ENCODE results near the gene CSRNP3. TPM values are rescaled to one million over a fixed set of nuclear protein-coding genes. Genes with fewer than 3 reads are reported as not detected.

Gene CSRNP3
- total and polyA plus RNA-seq, 7 donors, result 0.96 to 6.6 (median 3.9) TPM

GRCh38 chr2:165528691-165529090 lies 59.2 kb downstream of the CSRNP3 start:
- Histone ChIP-seq H3K27ac (no peak overlapping the region), H3K36me3 (no peaks in the 10 kb centered on the region), H3K4me3 (no peak overlapping the region), H3K4me1 (no peaks in the 10 kb centered on the region), H3K9me3 (no peaks in the 10 kb centered on the region), H3K27me3 (no peaks in the 10 kb centered on the region)
- TF ChIP-seq EP300 (IDR thresholded peaks at IDR 0.05), result no peak
- no peak for TF ChIP-seq CTCF (IDR thresholded peaks at IDR 0.05)
- TF ChIP-seq POLR2AphosphoS5 (IDR thresholded peaks at IDR 0.05), result no peak
- no peak for TF ChIP-seq POLR2A (IDR thresholded peaks at IDR 0.05)
- intact Hi-C loops (cut with DNase I), result no loop called here
- DNase-seq, result no peak
- 94 to 97% methylated on average over 4 of the region's 4 CpGs for whole genome bisulfite sequencing, 2 donors

GRCh38 chr2:165529130-165529529 lies 59.6 kb downstream of the CSRNP3 start:
- no peaks in the 10 kb centered on the region for H3K4me1 ChIP-seq
- H3K27ac ChIP-seq, result no peak overlapping the region
- no peak for DNase-seq
- 74 to 85% methylated on average over 3 of the region's 3 CpGs for WGBS, 2 donors
- intact Hi-C loops (cut with DNase I), result no loop called here
- H3K36me3 ChIP-seq, result no peaks in the 10 kb centered on the region
- no peaks in the 10 kb centered on the region for H3K27me3 ChIP-seq
- no peak overlapping the region for H3K4me3 ChIP-seq
- H3K9me3 ChIP-seq, result no peaks in the 10 kb centered on the region
- TF ChIP-seq POLR2A (IDR thresholded peaks at IDR 0.05) (no peak), POLR2AphosphoS5 (IDR thresholded peaks at IDR 0.05) (no peak), CTCF (IDR thresholded peaks at IDR 0.05) (no peak), EP300 (IDR thresholded peaks at IDR 0.05) (no peak)

- H3K4me1 ChIP-seq, result peaks cover 0 to 5% (median 0%) of the 10 kb centered on the region in 4 donors
- no peak overlapping the region for H3K4me3 ChIP-seq
- H3K36me3 ChIP-seq, result no peaks in the 10 kb centered on the region
- no peak overlapping the region for H3K27ac ChIP-seq
- WGBS, 2 donors, result 82 to 87% methylated on average over 1 of the region's 1 CpG
- no peak for DNase-seq
- intact Hi-C loops (cut with DNase I), result no loop called here
- no peak for TF ChIP-seq POLR2AphosphoS5 (IDR thresholded peaks at IDR 0.05)
- no peak for TF ChIP-seq EP300 (IDR thresholded peaks at IDR 0.05)
- no peak for TF ChIP-seq CTCF (IDR thresholded peaks at IDR 0.05)
- H3K9me3 ChIP-seq, result no peaks in the 10 kb centered on the region
- no peaks in the 10 kb centered on the region for H3K27me3 ChIP-seq
Measured at GRCh38 chr2:165533331-165533730, 63.8 kb downstream of the CSRNP3 start.

- DNase-seq, result no peak
- TF ChIP-seq EP300 (IDR thresholded peaks at IDR 0.05), result no peak
- no peak for TF ChIP-seq POLR2AphosphoS5 (IDR thresholded peaks at IDR 0.05)
- TF ChIP-seq POLR2A (IDR thresholded peaks at IDR 0.05), result no peak
- no peak for TF ChIP-seq CTCF (IDR thresholded peaks at IDR 0.05)
- no peak overlapping the region for H3K27ac ChIP-seq
- intact Hi-C loops (cut with DNase I), result no loop called here
- 65 to 87% methylated on average over 2 of the region's 2 CpGs for WGBS, 2 donors
- H3K4me1 ChIP-seq, result peaks cover 0 to 5% (median 0%) of the 10 kb centered on the region in 4 donors
- H3K27me3 ChIP-seq, result no peaks in the 10 kb centered on the region
- no peaks in the 10 kb centered on the region for H3K36me3 ChIP-seq
- no peaks in the 10 kb centered on the region for H3K9me3 ChIP-seq
- H3K4me3 ChIP-seq, result no peak overlapping the region
Measured at GRCh38 chr2:165535471-165535870, 66.0 kb downstream of the CSRNP3 start.

- Histone ChIP-seq H3K27me3 (no peaks in the 10 kb centered on the region), H3K36me3 (peaks cover 0 to 3% (median 0%) of the 10 kb centered on the region in 4 donors), H3K27ac (no peak overlapping the region), H3K9me3 (no peaks in the 10 kb centered on the region), H3K4me3 (no peak overlapping the region), H3K4me1 (peaks cover 0 to 5% (median 0%) of the 10 kb centered on the region in 4 donors)
- no peak for TF ChIP-seq EP300 (IDR thresholded peaks at IDR 0.05)
- TF ChIP-seq POLR2A (IDR thresholded peaks at IDR 0.05), result no peak
- TF ChIP-seq CTCF (IDR thresholded peaks at IDR 0.05), result no peak
- TF ChIP-seq POLR2AphosphoS5 (IDR thresholded peaks at IDR 0.05), result no peak
- DNase-seq, result no peak
- WGBS, 2 donors, result 56 to 61% methylated on average over 3 of the region's 3 CpGs
- intact Hi-C loops (cut with DNase I), result no loop called here
Measured at GRCh38 chr2:165536851-165537499, 67.5 kb downstream of the CSRNP3 start.

Data from sigmoid colon (tissue), 7 donors.